Body of pancreas (tissue), 4 donors: ENCODE data around the gene EPG5. TPM values are rescaled to one million over a fixed set of nuclear protein-coding genes. Genes with fewer than 3 reads are reported as not detected.
A peak's percentile ranks its signal among the peaks of the same experiment; 100 is the strongest.

ENCODE experiments used
- ATAC-seq: fragments of 150-250 bp; one replicate; pipeline ENCODE4 v1.9.1; 2016
- DNase-seq, 4 donors: peaks; one replicate each; pipeline ENCODE4 v3.0.0-alpha.2; 2019
- H3K27ac ChIP-seq, 4 donors: fragments of 200-600 bp; sonication (generic); 1 replicate in 3 of 4; 2 replicates in 1 of 4; pipeline versions ENCODE4 v1.5.1 to v1.6.1; 2016 to 2019; ENCODE audit warnings: mild to moderate bottlenecking in 1 of 4, mixed read lengths in 1 of 4, moderate library complexity in 1 of 4
- H3K27me3 ChIP-seq, 2 donors: fragments of 200-600 bp; sonication (generic); one replicate each; pipeline ENCODE4 v1.6.0; 2016; ENCODE audit warnings: mild to moderate bottlenecking in 1 of 2
- H3K36me3 ChIP-seq, 2 donors: fragments of 200-600 bp; sonication (generic); replicated peaks in 1 of 2; 2 replicates each; pipeline ENCODE4 v1.5.1; 2016; ENCODE audit warnings: low read depth in 2 of 2; ENCODE audit not compliant: insufficient read depth in 1 of 2
- H3K4me1 ChIP-seq: fragments of 200-600 bp; sonication (generic); one replicate; pipeline ENCODE4 v1.6.0; 2016
- H3K4me3 ChIP-seq, 2 donors: fragments of 200-600 bp; sonication (generic); 1 replicate in 1 of 2; 2 replicates in 1 of 2; pipeline ENCODE4 v1.5.1; 2016 to 2019
- H3K9me3 ChIP-seq, 3 donors: fragments of 200-600 bp; sonication (generic); 1 replicate in 2 of 3; 2 replicates in 1 of 3; pipeline ENCODE4 v1.5.1; 2016
- POLR2A ChIP-seq, 3 donors: fragments of 450-650 bp; IDR thresholded peaks; one replicate each; pipeline ENCODE4 v1.6.1; 2016; ENCODE audit warnings: antibody characterized with exemption in 3 of 3, mild to moderate bottlenecking in 2 of 3
- WGBS, 2 donors: methylation state at CpG; one replicate each; pipeline ENCODE4 v1.1.5; 2017; 5-methylcytosine and 5-hydroxymethylcytosine counted together
- intact Hi-C: fragments of 100-400 bp; cut with DNase I; formaldehyde crosslinking; loops from one replicate; pipeline ENCODE4 v1.15.1; 2023
- total RNA-seq, 2 donors: library from RNA; depleted of rRNA; stranded (reverse); fragments of >200 nt; gene quantifications; one replicate each; pipeline ENCODE4 v1.1.0, GENCODE V29; 2016
- TF ChIP-seq, protein P1 (sequence below), 7 experiments: fragments of 450-650 bp in 4 of 7; fragments of 200-600 bp in 3 of 7; sonication (generic) in 3 of 7; IDR thresholded peaks; one replicate each; pipeline ENCODE4 v1.5.1; 2016 to 2019; ENCODE audit warnings: antibody characterized with exemption in 7 of 7

The EPG5 gene
- total RNA-seq, 2 donors from 2014 or later: 13.2 to 14.5 TPM

DNA sequence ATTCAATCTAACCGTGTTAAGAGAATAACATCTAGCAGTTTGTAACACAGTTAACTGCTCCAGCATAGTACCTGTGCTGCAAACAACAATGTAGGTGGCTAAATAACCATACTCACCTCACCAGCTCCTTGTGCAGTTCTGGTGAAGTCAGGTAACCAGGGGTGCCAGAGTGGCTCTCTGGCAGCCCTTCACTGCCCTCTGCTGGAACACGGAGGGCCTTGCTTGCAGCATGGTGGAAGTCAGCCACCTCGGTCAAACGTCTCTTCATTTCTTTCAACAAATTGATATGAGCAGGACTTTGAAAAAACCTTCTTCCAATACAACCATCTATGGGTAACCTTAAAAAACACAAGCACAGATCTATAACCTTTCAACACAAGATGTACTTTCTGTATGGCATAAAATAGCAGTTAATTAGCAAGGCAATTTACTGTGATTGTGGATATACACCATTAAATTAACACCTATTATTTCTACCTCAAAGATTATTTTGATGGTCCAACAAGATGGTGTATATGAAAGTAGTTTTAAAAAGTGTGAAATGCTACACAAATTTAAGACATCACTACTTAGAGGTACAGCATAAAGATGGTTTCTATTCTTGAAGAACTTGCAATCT, 56.6 kb downstream of the EPG5 start:
- ATAC-seq (peak; percentile 58), DNase-seq (peak; percentile 38 to 59 (median 42))
- H3K4me1 ChIP-seq: no peaks in the 10 kb centered on the region
- H3K36me3 ChIP-seq: peaks cover 0 to 25% of the 10 kb centered on the region in 2 donors
- H3K27me3 ChIP-seq: no peaks in the 10 kb centered on the region
- H3K9me3 ChIP-seq: no peaks in the 10 kb centered on the region
- H3K27ac ChIP-seq: no peak overlapping the region
- WGBS, 2 donors: 42 to 51% methylated on average over 3 to 4 of the region's 4 CpGs
- no peak overlapping the region for H3K4me3 ChIP-seq
- TF ChIP-seq, protein P1, sequence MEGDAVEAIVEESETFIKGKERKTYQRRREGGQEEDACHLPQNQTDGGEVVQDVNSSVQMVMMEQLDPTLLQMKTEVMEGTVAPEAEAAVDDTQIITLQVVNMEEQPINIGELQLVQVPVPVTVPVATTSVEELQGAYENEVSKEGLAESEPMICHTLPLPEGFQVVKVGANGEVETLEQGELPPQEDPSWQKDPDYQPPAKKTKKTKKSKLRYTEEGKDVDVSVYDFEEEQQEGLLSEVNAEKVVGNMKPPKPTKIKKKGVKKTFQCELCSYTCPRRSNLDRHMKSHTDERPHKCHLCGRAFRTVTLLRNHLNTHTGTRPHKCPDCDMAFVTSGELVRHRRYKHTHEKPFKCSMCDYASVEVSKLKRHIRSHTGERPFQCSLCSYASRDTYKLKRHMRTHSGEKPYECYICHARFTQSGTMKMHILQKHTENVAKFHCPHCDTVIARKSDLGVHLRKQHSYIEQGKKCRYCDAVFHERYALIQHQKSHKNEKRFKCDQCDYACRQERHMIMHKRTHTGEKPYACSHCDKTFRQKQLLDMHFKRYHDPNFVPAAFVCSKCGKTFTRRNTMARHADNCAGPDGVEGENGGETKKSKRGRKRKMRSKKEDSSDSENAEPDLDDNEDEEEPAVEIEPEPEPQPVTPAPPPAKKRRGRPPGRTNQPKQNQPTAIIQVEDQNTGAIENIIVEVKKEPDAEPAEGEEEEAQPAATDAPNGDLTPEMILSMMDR (IDR thresholded peaks at IDR 0.05): peak; percentile 18 to 52 (median 46)
- TF ChIP-seq POLR2A (IDR thresholded peaks at IDR 0.05): no peak
- intact Hi-C loops: no loop called here

DNA sequence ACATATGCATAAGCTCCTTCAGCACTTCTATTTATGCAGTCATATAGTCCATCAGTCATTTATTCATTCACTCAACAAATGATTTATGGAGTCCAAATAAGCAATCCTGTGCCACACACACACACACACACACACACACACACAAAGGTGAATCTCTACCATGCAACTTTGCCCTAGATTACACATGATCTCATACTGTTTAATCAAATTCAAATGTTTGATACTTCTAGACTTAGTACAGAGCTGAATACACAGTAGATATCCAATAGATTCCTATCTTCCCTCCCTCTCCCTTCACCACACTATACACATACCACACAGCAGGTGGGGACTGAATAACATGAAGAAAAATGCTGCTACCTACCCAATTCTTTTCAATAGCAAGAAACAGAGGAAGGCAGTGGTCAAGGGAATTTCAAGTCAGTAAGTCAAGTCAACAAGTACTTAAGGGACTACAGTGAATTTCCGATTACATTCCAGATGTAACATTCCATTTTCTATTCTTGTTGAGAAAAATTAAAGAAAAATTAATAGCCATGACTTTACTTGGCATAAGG, 65.4 kb downstream of the EPG5 start:
- H3K27ac ChIP-seq: no peak overlapping the region
- no peaks in the 10 kb centered on the region for H3K4me1 ChIP-seq
- no peak overlapping the region for H3K4me3 ChIP-seq
- 94 to 97% methylated on average over 1 of the region's 1 CpG for WGBS, 2 donors
- no peaks in the 10 kb centered on the region for H3K27me3 ChIP-seq
- TF ChIP-seq, protein P1 (IDR thresholded peaks at IDR 0.05): no peak
- TF ChIP-seq POLR2A (IDR thresholded peaks at IDR 0.05): no peak
- intact Hi-C loops: no loop called here
- DNase-seq (no peak), ATAC-seq (no peak)
- H3K36me3 ChIP-seq: peaks cover 5 to 39% of the 10 kb centered on the region in 2 donors
- no peaks in the 10 kb centered on the region for H3K9me3 ChIP-seq

DNA sequence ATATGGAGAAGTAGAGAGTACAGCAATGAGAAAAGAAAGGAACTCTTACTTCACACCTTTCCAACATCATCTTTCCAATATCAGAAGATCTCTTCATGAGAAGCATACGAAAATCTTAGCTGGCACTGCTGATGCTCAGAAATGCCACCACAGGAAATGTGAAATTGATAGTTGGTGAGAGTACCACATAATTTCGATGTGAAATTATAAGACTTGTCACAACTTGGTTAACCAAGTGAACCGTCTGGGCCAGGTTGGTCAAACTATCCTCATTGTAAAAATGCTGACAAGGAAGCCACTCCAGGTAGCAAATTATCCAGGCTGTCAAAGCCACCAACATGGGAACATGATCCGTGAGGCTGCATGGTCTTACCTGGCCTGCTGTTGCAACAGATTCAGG, 66.5 kb downstream of the EPG5 start:
- H3K27ac ChIP-seq: no peak overlapping the region
- peaks cover 5 to 39% of the 10 kb centered on the region in 2 donors for H3K36me3 ChIP-seq
- intact Hi-C loops: no loop called here
- no peaks in the 10 kb centered on the region for H3K4me1 ChIP-seq
- H3K4me3 ChIP-seq: no peak overlapping the region
- H3K9me3 ChIP-seq: no peaks in the 10 kb centered on the region
- no peaks in the 10 kb centered on the region for H3K27me3 ChIP-seq
- TF ChIP-seq POLR2A (IDR thresholded peaks at IDR 0.05): no peak
- TF ChIP-seq, protein P1 (IDR thresholded peaks at IDR 0.05): no peak
- ATAC-seq (no peak), DNase-seq (no peak)
- 85 to 94% methylated on average over 4 of the region's 4 CpGs for WGBS, 2 donors

DNA sequence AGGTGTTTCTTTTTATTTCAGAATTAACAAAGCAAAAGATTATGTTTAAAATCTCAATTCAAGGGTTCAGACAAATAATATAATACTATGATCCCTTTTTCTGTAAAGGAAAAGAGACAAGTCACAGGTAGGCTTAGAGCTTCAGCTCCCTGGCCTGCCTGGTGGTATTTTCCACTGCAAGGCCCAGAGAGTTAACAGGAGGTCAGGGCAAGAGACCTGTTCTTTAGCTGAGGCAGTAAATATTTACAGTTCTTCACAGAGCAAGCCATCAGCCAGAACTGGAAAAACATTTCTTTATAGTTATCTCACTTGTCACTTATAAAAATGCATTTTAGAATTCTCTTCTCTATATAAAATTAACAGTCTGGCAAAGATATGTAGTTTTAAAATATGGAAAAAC, 70.1 kb downstream of the EPG5 start:
- Histone ChIP-seq H3K4me1 (no peaks in the 10 kb centered on the region), H3K36me3 (peaks cover 0 to 23% of the 10 kb centered on the region in 2 donors), H3K9me3 (no peaks in the 10 kb centered on the region), H3K27ac (no peak overlapping the region), H3K27me3 (no peaks in the 10 kb centered on the region), H3K4me3 (no peak overlapping the region)
- intact Hi-C loops: no loop called here
- DNase-seq: peak in 1 of 4 donors; percentile 16
- no peak for ATAC-seq
- TF ChIP-seq POLR2A (IDR thresholded peaks at IDR 0.05): no peak
- TF ChIP-seq, protein P1 (IDR thresholded peaks at IDR 0.05): no peak

DNA sequence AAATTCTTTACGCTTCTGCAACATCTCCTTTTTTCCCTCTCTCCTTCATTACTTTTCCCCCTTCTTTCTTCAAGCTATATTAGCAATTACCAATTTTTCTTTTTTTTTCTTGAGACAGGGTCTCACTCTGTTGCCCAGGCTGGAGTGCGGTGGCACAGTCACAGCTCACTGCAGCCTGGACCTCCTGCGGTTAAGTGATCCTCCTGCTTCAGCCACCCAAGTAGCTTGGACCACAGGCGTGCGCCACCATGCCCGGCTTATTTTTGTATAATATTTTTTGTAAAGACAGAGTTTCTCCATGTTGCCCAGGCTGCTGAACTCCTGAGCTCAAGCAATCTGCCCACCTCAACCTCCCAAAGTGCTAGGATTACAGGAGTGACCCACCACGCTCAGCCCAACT, 70.7 kb downstream of the EPG5 start:
- no peak for DNase-seq
- H3K36me3 ChIP-seq: peaks cover 0 to 18% of the 10 kb centered on the region in 2 donors
- 97% methylated on average over 7 of the region's 7 CpGs for WGBS, 2 donors
- no peak for ATAC-seq
- intact Hi-C loops: no loop called here
- H3K27me3 ChIP-seq: no peaks in the 10 kb centered on the region
- H3K4me1 ChIP-seq: no peaks in the 10 kb centered on the region
- H3K27ac ChIP-seq: no peak overlapping the region
- H3K9me3 ChIP-seq: no peaks in the 10 kb centered on the region
- no peak for TF ChIP-seq POLR2A (IDR thresholded peaks at IDR 0.05)
- TF ChIP-seq, protein P1 (IDR thresholded peaks at IDR 0.05): no peak
- H3K4me3 ChIP-seq: no peak overlapping the region
